Astrocyte (in vitro differentiated cells and primary cell): ENCODE data around the gene NUSAP1. TPM values are rescaled to one million over a fixed set of nuclear protein-coding genes. Genes with fewer than 3 reads are reported as not detected.

Source experiments
- DNase-seq: peaks from one replicate; pipeline ENCODE4 v3.0.0-alpha.2; 2010; ENCODE audit warnings: low read depth
- FAIRE-seq: peaks from 2 replicates; lab custom pipeline; 2011; peaks lifted over from hg19 to GRCh38; lab: Jason Lieb, UNC
- H2AFZ ChIP-seq: 2 replicates; pipeline ENCODE4 v1.6.0; 2012; ENCODE audit warnings: low read depth, low read length, inconsistent platforms
- H3K27ac ChIP-seq: 2 replicates; pipeline ENCODE4 v1.5.1; 2011; ENCODE audit warnings: low read depth, low read length, inconsistent platforms
- H3K27me3 ChIP-seq: 2 replicates; pipeline ENCODE4 v1.6.0; 2011; ENCODE audit warnings: low read length, inconsistent platforms; ENCODE audit not compliant: insufficient read depth
- H3K36me3 ChIP-seq: 2 replicates; pipeline ENCODE4 v1.5.1; 2011; ENCODE audit warnings: low read length, inconsistent platforms; ENCODE audit not compliant: insufficient read depth
- H3K4me1 ChIP-seq: 2 replicates; pipeline ENCODE4 v1.5.1; 2011; ENCODE audit warnings: low read length, inconsistent platforms; ENCODE audit not compliant: insufficient read depth
- H3K4me2 ChIP-seq: 2 replicates; pipeline ENCODE4 v1.6.0; 2012; ENCODE audit warnings: low read length, inconsistent platforms
- H3K4me3 ChIP-seq: 2 replicates; pipeline ENCODE4 v1.5.1; 2011; ENCODE audit warnings: low read depth, mild to moderate bottlenecking, low read length, inconsistent platforms; ENCODE audit not compliant: insufficient read depth
- H3K79me2 ChIP-seq: 2 replicates; pipeline ENCODE4 v1.6.0; 2012; ENCODE audit warnings: mild to moderate bottlenecking, low read length, inconsistent platforms; ENCODE audit not compliant: insufficient read depth
- H3K9ac ChIP-seq: 2 replicates; pipeline ENCODE4 v1.6.0; 2012; ENCODE audit warnings: mild to moderate bottlenecking, low read length, inconsistent platforms
- H3K9me3 ChIP-seq: 2 replicates; pipeline ENCODE4 v1.5.1; 2012; ENCODE audit warnings: low read depth, mild to moderate bottlenecking, low read length, inconsistent platforms; ENCODE audit not compliant: insufficient read depth
- H4K20me1 ChIP-seq: 2 replicates; pipeline ENCODE4 v1.6.0; 2012; ENCODE audit warnings: low read length, inconsistent platforms; ENCODE audit not compliant: insufficient read depth
- H3K27ac Mint-ChIP-seq: one replicate; pipeline ENCODE4 v1.8.0; 2021; ENCODE audit warnings: mild to moderate bottlenecking, mixed read lengths; ENCODE audit not compliant: unreplicated experiment
- H3K27me3 Mint-ChIP-seq: one replicate; pipeline ENCODE4 v1.8.0; 2021; ENCODE audit warnings: low read depth, mixed read lengths; ENCODE audit not compliant: unreplicated experiment
- H3K36me3 Mint-ChIP-seq: one replicate; pipeline ENCODE4 v1.8.0; 2021; ENCODE audit warnings: low read depth, mixed read lengths; ENCODE audit not compliant: unreplicated experiment
- H3K4me1 Mint-ChIP-seq: one replicate; pipeline ENCODE4 v1.8.0; 2021; ENCODE audit warnings: low read depth, mixed read lengths; ENCODE audit not compliant: unreplicated experiment
- H3K4me3 Mint-ChIP-seq: one replicate; pipeline ENCODE4 v1.8.0; 2021; ENCODE audit warnings: mild to moderate bottlenecking, moderate library complexity, mixed read lengths; ENCODE audit not compliant: unreplicated experiment
- H3K9me3 Mint-ChIP-seq: one replicate; pipeline ENCODE4 v1.8.0; 2021; ENCODE audit warnings: mild to moderate bottlenecking, mixed read lengths; ENCODE audit not compliant: unreplicated experiment
- EZH2 ChIP-seq: IDR thresholded peaks from 2 replicates; pipeline ENCODE4 v1.6.1; 2012; ENCODE audit warnings: mild to moderate bottlenecking, low read length, inconsistent platforms; ENCODE audit not compliant: insufficient read depth
- total RNA-seq: library from RNA; stranded (reverse); gene quantifications from 2 replicates; pipeline ENCODE4 v1.2.1, GENCODE V29; 2021
- TF ChIP-seq, protein P1 (sequence below): IDR thresholded peaks from 2 replicates; pipeline ENCODE4 v1.5.1; 2011; ENCODE audit warnings: low read depth, mild to moderate bottlenecking, inconsistent platforms, low read length, moderate library complexity; ENCODE audit not compliant: insufficient read depth

The NUSAP1 gene
- total RNA-seq, 1 donor from 2014 or later, result 7.7 TPM

DNA sequence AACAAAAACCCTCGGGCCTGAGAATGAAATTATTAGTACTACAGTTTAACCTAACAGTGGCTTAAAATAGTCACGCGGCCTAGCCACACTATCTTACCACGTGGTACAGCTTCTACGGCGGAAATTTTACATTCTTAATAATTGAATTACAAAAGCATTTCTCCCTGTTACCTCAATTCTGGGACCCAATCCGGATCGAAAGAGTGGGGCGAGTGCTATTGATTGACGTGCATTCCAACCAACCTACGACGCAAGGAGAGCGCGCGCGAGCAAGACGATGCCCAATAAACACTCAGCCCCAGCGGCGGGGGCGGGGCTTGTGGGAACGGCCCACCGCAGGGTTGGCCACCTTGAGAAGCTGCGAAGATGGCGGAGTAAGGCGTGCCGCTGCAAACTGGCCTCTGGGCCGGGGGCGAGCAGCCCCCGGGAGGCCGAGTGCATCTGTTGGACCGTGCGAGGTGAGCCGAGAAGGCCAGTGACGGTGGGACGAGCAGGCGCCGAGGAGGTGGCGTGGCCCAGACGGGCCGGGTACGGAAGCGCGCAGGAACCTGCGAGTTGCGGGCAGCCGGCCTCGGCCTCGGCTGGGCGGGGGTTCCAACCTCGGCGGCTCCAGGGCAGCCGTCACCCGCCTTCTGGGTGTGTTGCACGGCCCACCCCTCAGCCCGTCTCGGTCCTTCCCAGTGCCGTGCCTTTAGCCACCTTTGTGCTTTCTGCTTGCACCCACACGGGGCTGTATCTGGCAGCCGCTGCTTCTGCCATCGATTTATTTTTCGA is 48.8 kb upstream of the NUSAP1 start:
- Mint-ChIP-seq H3K4me1 (peaks cover 22% of the 10 kb centered on the region), H3K27ac (peak overlapping the region; percentile 91), H3K4me3 (peak overlapping the region; percentile 100), H3K27me3 (no peaks in the 10 kb centered on the region), H3K36me3 (peaks cover 17% of the 10 kb centered on the region), H3K9me3 (no peaks in the 10 kb centered on the region)
- no peak for FAIRE-seq
- Histone ChIP-seq H4K20me1 (peaks cover 15% of the 10 kb centered on the region), H3K9ac (peak overlapping the region; percentile 93), H3K36me3 (peaks cover 41% of the 10 kb centered on the region), H3K27me3 (no peaks in the 10 kb centered on the region), H2AFZ (peak overlapping the region; percentile 92), H3K79me2 (peaks cover 41% of the 10 kb centered on the region), H3K4me1 (peaks cover 23% of the 10 kb centered on the region), H3K4me2 (peak overlapping the region; percentile 93), H3K27ac (peak overlapping the region; percentile 85), H3K9me3 (no peaks in the 10 kb centered on the region), H3K4me3 (peak overlapping the region; percentile 88)
- TF ChIP-seq, protein P1, sequence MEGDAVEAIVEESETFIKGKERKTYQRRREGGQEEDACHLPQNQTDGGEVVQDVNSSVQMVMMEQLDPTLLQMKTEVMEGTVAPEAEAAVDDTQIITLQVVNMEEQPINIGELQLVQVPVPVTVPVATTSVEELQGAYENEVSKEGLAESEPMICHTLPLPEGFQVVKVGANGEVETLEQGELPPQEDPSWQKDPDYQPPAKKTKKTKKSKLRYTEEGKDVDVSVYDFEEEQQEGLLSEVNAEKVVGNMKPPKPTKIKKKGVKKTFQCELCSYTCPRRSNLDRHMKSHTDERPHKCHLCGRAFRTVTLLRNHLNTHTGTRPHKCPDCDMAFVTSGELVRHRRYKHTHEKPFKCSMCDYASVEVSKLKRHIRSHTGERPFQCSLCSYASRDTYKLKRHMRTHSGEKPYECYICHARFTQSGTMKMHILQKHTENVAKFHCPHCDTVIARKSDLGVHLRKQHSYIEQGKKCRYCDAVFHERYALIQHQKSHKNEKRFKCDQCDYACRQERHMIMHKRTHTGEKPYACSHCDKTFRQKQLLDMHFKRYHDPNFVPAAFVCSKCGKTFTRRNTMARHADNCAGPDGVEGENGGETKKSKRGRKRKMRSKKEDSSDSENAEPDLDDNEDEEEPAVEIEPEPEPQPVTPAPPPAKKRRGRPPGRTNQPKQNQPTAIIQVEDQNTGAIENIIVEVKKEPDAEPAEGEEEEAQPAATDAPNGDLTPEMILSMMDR, result no peak
- no peak for TF ChIP-seq EZH2
- DNase-seq, result peak; percentile 99

DNA sequence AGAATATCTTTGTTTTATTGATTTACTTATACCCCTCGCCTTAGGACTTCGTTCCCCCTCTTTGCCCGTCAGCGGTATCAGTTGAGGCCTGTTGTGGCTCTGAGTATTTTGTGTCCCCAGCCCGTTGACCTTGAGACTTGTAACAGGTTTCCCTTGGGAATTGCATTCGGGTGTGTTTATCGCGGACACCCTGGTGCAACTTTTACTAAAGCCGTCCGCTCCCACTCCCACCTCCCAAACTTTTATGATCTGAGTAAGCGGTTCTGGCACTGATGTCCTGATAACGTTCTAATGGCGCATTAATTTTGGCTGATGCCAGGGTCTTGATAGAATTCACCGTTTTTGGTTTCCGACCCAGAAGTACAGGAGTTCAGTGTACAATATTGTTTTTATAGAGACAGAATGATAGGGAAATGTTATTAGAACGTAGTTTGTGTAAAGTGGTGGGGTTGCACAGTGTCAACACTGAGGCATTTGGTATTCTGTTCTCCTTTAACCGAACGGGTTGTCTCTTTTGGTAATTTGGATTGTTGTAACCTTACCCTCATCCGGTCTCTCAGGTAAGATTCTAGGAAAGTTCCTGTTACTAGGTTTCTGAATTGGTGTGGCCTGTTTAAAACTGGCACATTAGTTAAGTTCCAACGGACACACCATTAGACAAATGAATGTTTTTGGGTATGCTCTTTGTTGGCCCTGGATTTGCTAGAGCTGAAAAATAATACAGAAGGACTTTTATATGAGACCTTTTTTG is 48.1 kb upstream of the NUSAP1 start:
- TF ChIP-seq, protein P1, result no peak
- no peak for TF ChIP-seq EZH2
- Mint-ChIP-seq H3K27me3 (no peaks in the 10 kb centered on the region), H3K4me1 (peaks cover 22% of the 10 kb centered on the region), H3K4me3 (peak overlapping the region; percentile 100), H3K27ac (peak overlapping the region; percentile 91), H3K9me3 (no peaks in the 10 kb centered on the region), H3K36me3 (peaks cover 18% of the 10 kb centered on the region)
- peak overlapping the region; percentile 85 for H3K27ac ChIP-seq
- H3K9me3 ChIP-seq, result no peaks in the 10 kb centered on the region
- peak overlapping the region; percentile 92 for H2AFZ ChIP-seq
- peaks cover 44% of the 10 kb centered on the region for H3K79me2 ChIP-seq
- no peaks in the 10 kb centered on the region for H3K27me3 ChIP-seq
- peaks cover 23% of the 10 kb centered on the region for H3K4me1 ChIP-seq
- H3K4me3 ChIP-seq, result peak overlapping the region; percentile 88
- no peak for FAIRE-seq
- no peak for DNase-seq
- H4K20me1 ChIP-seq, result peaks cover 15% of the 10 kb centered on the region
- H3K4me2 ChIP-seq, result peak overlapping the region; percentile 93
- H3K9ac ChIP-seq, result peak overlapping the region; percentile 93
- peaks cover 40% of the 10 kb centered on the region for H3K36me3 ChIP-seq
